ENCODE results near the gene NKTR.

DNA sequence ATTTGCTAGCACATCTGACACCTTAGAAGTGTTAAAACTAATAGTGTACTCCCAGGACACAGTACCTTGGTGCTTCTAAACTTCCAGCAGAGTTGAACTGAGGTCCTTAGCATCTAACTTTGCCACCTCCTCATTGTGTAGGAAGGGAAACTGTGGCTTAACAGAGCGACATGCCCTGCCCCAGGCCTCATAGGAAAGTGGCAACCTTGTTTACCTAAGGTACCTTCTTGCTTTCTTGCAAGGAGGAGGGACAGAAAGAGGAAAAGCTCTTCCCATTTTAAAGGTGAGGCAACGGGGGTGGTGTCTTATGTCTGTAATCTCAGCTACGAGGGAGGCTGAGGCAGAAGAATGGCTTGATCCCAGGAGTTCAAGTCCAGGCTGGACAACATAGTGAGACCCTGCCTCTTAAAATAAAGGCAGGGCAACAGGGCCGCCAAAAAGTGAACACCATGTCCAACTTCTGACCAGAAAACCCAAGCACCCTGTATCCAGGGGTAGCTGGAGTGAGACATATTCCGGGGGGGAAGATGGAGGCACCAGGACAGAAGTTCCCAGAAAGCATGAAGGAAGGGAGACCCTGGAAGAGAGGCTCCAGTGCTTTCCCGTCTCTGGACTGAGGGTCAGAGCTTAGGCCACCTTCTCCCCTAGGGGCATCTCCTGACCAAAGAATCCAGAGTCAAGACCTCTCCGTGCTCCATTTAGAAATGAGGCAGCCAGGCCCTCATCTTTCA lies 84.3 kb downstream of the NKTR start:
- TF ChIP-seq EZH2 (IDR thresholded peaks at IDR 0.05) (no peak), POLR2AphosphoS5 (IDR thresholded peaks at IDR 0.05; ENCODE audit: borderline replicate concordance, low read depth, low read length) (no peak)
